Neutrophil (primary cell): ENCODE data around the gene IQGAP2.

Experiments
- H3K27ac ChIP-seq: fragments of 200-600 bp; sonication (generic); 2 replicates; pipeline ENCODE4 v1.5.1; 2016; ENCODE audit warnings: mild to moderate bottlenecking, moderate library complexity
- H3K27me3 ChIP-seq: fragments of 200-600 bp; sonication (generic); 2 replicates; pipeline ENCODE4 v1.6.0; 2016; ENCODE audit warnings: mild to moderate bottlenecking
- H3K36me3 ChIP-seq: fragments of 200-600 bp; sonication (generic); 2 replicates; pipeline ENCODE4 v1.5.1; 2017
- H3K4me1 ChIP-seq, 2 experiments: fragments of 200-600 bp in 1 of 2; sonication (generic) in 1 of 2; 1 replicate in 1 of 2; 2 replicates in 1 of 2; pipeline versions ENCODE4 v1.5.1 to v1.6.1; 2013 to 2016; ENCODE audit warnings: low read depth in 1 of 2, low read length in 1 of 2, mild to moderate bottlenecking in 1 of 2, moderate library complexity in 1 of 2; ENCODE audit not compliant: control insufficient read depth in 1 of 2, insufficient read depth in 1 of 2
- H3K4me3 ChIP-seq, 2 experiments: fragments of 200-600 bp in 1 of 2; sonication (generic) in 1 of 2; 1 replicate in 1 of 2; 2 replicates in 1 of 2; pipeline ENCODE4 v1.5.1; 2013 to 2016; ENCODE audit warnings: low read depth in 1 of 2, low read length in 1 of 2, mild to moderate bottlenecking in 1 of 2, moderate library complexity in 1 of 2
- H3K9me3 ChIP-seq: fragments of 200-600 bp; sonication (generic); 2 replicates; pipeline ENCODE4 v1.5.1; 2016
- TF ChIP-seq, protein P1 (sequence below): fragments of 200-600 bp; sonication (generic); IDR thresholded peaks from 2 replicates; pipeline ENCODE4 v1.5.1; 2016; ENCODE audit warnings: antibody characterized with exemption

Gene IQGAP2, protein sequence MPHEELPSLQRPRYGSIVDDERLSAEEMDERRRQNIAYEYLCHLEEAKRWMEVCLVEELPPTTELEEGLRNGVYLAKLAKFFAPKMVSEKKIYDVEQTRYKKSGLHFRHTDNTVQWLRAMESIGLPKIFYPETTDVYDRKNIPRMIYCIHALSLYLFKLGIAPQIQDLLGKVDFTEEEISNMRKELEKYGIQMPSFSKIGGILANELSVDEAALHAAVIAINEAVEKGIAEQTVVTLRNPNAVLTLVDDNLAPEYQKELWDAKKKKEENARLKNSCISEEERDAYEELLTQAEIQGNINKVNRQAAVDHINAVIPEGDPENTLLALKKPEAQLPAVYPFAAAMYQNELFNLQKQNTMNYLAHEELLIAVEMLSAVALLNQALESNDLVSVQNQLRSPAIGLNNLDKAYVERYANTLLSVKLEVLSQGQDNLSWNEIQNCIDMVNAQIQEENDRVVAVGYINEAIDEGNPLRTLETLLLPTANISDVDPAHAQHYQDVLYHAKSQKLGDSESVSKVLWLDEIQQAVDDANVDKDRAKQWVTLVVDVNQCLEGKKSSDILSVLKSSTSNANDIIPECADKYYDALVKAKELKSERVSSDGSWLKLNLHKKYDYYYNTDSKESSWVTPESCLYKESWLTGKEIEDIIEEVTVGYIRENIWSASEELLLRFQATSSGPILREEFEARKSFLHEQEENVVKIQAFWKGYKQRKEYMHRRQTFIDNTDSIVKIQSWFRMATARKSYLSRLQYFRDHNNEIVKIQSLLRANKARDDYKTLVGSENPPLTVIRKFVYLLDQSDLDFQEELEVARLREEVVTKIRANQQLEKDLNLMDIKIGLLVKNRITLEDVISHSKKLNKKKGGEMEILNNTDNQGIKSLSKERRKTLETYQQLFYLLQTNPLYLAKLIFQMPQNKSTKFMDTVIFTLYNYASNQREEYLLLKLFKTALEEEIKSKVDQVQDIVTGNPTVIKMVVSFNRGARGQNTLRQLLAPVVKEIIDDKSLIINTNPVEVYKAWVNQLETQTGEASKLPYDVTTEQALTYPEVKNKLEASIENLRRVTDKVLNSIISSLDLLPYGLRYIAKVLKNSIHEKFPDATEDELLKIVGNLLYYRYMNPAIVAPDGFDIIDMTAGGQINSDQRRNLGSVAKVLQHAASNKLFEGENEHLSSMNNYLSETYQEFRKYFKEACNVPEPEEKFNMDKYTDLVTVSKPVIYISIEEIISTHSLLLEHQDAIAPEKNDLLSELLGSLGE (N-terminal part only)

DNA sequence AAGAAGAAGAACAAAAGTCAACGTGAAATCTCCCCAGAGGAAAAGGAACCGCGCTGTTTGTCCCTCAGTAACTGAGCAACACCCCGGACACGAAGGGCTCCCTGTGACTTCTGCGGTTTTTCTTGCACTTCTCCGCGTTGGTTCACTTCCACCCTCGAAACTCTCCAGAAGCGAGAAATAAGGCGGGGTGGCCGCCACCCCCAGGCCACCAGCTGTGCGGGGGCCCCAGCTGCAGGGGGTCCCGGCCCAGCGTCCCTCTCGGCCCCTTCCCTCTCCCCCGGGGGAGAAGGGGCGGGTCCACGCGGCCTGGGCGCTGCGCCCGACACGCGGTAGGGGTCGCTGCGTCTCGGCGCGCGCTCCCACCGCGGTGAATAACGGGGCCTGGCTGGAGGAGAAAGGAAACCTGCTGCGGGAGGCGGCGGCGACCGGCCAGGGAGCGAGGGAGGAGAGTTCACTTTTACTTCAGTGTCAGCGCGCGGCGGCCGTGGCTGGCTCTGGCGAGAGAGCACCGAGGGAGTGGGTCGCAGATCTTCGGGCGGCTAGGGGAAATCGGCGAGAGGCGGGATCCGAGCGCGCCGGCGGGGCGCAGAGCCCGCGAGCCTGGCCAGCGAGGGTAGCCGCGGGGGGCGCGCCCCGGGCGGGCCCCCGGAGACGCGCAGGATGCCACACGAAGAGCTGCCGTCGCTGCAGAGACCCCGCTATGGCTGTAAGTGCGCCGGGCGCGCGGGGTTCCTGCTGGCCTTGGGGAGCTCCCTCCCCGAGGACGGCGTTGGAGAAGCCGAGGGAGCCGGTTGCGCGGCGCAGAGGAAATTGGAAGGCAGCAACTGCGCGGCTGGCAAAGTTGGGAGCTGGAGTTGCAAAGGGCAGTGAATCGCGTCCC is at the start of gene IQGAP2:
IQGAP2 (plus strand) TSS at position 400 of the 880 bp plus-strand sequence; CDS start at position 661, 261 bp downstream.
- H3K27ac ChIP-seq, result peak within 1 kb of the TSS; percentile 93
- H3K9me3 ChIP-seq, result no peaks in the 10 kb centered on the region
- H3K27me3 ChIP-seq, result no peaks in the 10 kb centered on the region
- TF ChIP-seq, protein P1, sequence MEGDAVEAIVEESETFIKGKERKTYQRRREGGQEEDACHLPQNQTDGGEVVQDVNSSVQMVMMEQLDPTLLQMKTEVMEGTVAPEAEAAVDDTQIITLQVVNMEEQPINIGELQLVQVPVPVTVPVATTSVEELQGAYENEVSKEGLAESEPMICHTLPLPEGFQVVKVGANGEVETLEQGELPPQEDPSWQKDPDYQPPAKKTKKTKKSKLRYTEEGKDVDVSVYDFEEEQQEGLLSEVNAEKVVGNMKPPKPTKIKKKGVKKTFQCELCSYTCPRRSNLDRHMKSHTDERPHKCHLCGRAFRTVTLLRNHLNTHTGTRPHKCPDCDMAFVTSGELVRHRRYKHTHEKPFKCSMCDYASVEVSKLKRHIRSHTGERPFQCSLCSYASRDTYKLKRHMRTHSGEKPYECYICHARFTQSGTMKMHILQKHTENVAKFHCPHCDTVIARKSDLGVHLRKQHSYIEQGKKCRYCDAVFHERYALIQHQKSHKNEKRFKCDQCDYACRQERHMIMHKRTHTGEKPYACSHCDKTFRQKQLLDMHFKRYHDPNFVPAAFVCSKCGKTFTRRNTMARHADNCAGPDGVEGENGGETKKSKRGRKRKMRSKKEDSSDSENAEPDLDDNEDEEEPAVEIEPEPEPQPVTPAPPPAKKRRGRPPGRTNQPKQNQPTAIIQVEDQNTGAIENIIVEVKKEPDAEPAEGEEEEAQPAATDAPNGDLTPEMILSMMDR, result peak; percentile 78
- H3K4me1 ChIP-seq, result peaks cover 61 to 66% of the 10 kb centered on the region in 2 experiments
- H3K36me3 ChIP-seq, result no peaks in the 10 kb centered on the region
- peak within 1 kb of the TSS; percentile 74 to 85 for H3K4me3 ChIP-seq

DNA sequence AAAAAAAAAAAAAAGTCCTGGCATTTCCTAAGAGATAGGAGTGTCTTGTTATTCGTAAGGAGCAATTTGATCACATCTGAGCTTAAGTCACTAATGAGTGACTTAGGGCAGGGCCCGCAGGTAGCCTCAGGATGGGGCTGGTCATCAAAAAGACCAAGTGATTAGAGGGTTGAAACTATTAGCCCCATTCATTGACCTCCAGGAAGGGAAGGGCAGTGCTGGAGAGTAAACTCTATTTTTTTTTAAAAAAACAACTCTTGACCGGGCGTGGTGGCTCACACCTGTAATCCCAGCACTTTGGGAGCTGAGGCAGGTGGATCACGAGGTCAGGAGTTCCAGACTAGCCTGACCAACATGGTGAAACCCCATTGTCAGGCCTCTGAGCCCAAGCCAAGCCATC is 46.2 kb upstream of the IQGAP2 start:
- H3K4me1 ChIP-seq, result peaks cover 4 to 11% of the 10 kb centered on the region in 2 experiments
- H3K36me3 ChIP-seq, result no peaks in the 10 kb centered on the region
- no peaks in the 10 kb centered on the region for H3K9me3 ChIP-seq
- no peak overlapping the region for H3K4me3 ChIP-seq
- TF ChIP-seq, protein P1, result no peak
- H3K27ac ChIP-seq, result no peak overlapping the region
- no peaks in the 10 kb centered on the region for H3K27me3 ChIP-seq

DNA sequence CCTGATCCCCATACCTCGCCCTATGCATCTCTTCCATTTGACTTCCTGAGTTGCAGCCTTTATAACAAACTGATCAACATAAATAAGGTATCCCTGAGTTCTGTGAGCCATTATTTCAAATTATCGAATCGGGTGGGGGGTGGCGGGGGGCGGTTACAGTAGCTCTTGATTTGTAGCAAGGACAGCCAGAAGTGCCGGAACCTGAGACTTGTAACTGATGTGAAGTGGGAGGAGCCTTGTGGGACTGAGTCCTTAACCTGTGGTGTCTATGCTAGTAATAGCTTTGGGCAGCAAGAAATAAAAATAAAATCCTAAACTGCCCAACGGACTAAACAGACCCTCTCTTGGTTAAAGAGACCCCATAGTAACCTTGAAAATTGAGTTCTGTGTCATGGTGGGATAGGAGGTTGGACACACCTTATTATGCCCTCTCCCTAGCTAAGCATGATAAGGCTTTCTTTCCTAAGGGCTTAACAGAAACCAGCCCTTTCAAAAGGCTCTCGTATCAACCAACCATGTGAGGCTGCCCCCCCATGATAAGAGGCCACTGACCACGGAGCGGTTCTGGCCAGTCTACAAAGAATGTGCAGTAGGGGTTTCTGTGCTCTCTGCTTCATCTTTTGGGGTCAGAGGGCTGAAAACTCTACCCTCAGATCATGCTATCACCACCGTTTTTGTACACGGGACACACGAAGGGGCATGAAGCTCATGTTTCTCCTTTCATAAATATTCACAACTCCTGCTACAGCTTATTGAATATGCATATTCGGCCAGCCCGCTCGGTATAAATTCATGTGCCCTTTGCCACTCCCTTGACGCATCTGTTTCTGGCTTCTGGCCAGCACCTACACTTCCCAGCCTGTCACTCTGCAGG is 39.5 kb upstream of the IQGAP2 start:
- Histone ChIP-seq H3K27me3 (no peaks in the 10 kb centered on the region), H3K27ac (no peak overlapping the region), H3K4me1 (peaks cover 9 to 23% of the 10 kb centered on the region in 2 experiments), H3K9me3 (no peaks in the 10 kb centered on the region), H3K4me3 (no peak overlapping the region), H3K36me3 (no peaks in the 10 kb centered on the region)
- TF ChIP-seq, protein P1, result no peak

DNA sequence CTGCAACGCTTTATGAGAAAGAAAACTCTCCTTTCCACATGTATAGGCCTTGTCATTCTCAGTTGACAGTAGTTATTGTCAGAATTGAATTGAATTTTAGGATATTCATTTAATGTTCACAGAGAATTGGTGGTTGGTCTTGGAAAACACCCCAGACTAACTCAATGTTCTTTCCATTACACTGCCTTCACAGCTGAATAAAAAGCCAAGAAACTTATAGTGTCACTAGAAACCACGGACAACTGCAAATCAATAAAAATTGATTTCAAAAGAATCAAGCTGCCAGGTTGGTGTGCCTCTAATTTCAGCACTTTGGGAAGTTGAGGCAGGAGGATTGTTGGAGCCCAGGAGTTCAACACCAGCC is 38.9 kb upstream of the IQGAP2 start:
- Histone ChIP-seq H3K27me3 (no peaks in the 10 kb centered on the region), H3K36me3 (no peaks in the 10 kb centered on the region), H3K9me3 (no peaks in the 10 kb centered on the region), H3K4me1 (peaks cover 9 to 23% of the 10 kb centered on the region in 2 experiments), H3K4me3 (no peak overlapping the region), H3K27ac (no peak overlapping the region)
- TF ChIP-seq, protein P1, result no peak
